Calu3 (cell line): Measurements from ENCODE around the gene CDC42BPB. TPM values are rescaled to one million over a fixed set of nuclear protein-coding genes. Genes with fewer than 3 reads are reported as not detected.

Source experiments
- BruUV-seq: library from RNA; stranded (reverse); fragments of 400-500 nt; replicated peaks from 2 replicates; lab custom pipeline; 2021; lab: Mats Ljungman, UMichigan
- CTCF ChIA-PET: fragments of 300-600 bp; sonication (Branson Sonifier 250); formaldehyde crosslinking; loops from one replicate; lab custom pipeline; 2022; ENCODE audit warnings: antibody characterized with exemption; lab: Charles Lee
- DNase-seq: peaks from one replicate; pipeline ENCODE4 v3.0.0; 2022
- H3K27ac Mint-ChIP-seq: one replicate; pipeline ENCODE4 v1.8.0; 2022; ENCODE audit warnings: mixed read lengths; ENCODE audit not compliant: unreplicated experiment
- H3K27me3 Mint-ChIP-seq: one replicate; pipeline ENCODE4 v1.8.0; 2022; ENCODE audit warnings: mixed read lengths; ENCODE audit not compliant: unreplicated experiment
- H3K36me3 Mint-ChIP-seq: one replicate; pipeline ENCODE4 v1.8.0; 2022; ENCODE audit warnings: mild to moderate bottlenecking, moderate library complexity, mixed read lengths; ENCODE audit not compliant: insufficient read depth, unreplicated experiment
- H3K4me1 Mint-ChIP-seq: one replicate; pipeline ENCODE4 v1.8.0; 2022; ENCODE audit warnings: mild to moderate bottlenecking, low read depth, mixed read lengths; ENCODE audit not compliant: unreplicated experiment
- H3K4me3 Mint-ChIP-seq: one replicate; pipeline ENCODE4 v1.8.0; 2022; ENCODE audit warnings: mild to moderate bottlenecking, low read depth, moderate library complexity, mixed read lengths; ENCODE audit not compliant: unreplicated experiment
- H3K9me3 Mint-ChIP-seq: one replicate; pipeline ENCODE4 v1.8.0; 2022; ENCODE audit warnings: low read depth, mixed read lengths; ENCODE audit not compliant: unreplicated experiment
- intact Hi-C: fragments of 100-400 bp; cut with micrococcal nuclease; formaldehyde crosslinking; loops from one replicate; pipeline ENCODE4 v1.10.0; 2022; ENCODE audit not compliant: unreplicated experiment
- total RNA-seq: library from RNA; stranded (reverse); gene quantifications from 2 replicates; pipeline ENCODE4 v1.2.3, GENCODE V29; 2022
- TF ChIP-seq, protein P1 (sequence below): fragments of 200-600 bp; IDR thresholded peaks from one replicate; pipeline ENCODE4 v1.8.0; 2022; ENCODE audit warnings: antibody characterized with exemption; ENCODE audit not compliant: unreplicated experiment

Gene CDC42BPB
- total RNA-seq, 1 experiment from 2014 or later: 98.7 TPM

DNA sequence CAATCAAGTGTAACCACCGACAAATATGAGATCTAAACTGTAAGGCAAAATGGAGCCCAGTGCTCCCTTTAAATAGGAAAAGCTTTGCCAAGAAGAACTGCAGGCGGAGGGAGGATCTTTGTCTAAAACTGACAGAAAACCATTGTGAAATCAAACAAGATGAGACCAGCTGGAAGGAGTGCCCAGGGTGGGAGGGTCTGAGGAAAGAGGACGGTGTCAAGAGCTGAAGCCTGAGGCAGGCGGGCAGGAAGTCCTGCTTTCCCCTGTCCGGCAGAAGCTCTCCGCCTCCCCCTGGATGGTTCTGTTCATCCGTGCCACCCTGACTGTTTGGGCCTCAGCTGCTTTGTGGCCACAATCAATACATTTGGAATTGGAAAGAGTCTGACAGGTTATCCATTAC is 37.5 kb downstream of the CDC42BPB start:
- TF ChIP-seq, protein P1, sequence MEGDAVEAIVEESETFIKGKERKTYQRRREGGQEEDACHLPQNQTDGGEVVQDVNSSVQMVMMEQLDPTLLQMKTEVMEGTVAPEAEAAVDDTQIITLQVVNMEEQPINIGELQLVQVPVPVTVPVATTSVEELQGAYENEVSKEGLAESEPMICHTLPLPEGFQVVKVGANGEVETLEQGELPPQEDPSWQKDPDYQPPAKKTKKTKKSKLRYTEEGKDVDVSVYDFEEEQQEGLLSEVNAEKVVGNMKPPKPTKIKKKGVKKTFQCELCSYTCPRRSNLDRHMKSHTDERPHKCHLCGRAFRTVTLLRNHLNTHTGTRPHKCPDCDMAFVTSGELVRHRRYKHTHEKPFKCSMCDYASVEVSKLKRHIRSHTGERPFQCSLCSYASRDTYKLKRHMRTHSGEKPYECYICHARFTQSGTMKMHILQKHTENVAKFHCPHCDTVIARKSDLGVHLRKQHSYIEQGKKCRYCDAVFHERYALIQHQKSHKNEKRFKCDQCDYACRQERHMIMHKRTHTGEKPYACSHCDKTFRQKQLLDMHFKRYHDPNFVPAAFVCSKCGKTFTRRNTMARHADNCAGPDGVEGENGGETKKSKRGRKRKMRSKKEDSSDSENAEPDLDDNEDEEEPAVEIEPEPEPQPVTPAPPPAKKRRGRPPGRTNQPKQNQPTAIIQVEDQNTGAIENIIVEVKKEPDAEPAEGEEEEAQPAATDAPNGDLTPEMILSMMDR: no peak
- no peak overlapping the region for H3K4me3 Mint-ChIP-seq
- peaks cover 56% of the 10 kb centered on the region for H3K4me1 Mint-ChIP-seq
- CTCF ChIA-PET: no interaction called here
- no peak for DNase-seq
- H3K27me3 Mint-ChIP-seq: no peaks in the 10 kb centered on the region
- no peak overlapping the region for H3K27ac Mint-ChIP-seq
- BruUV-seq: no TSS peak
- no peaks in the 10 kb centered on the region for H3K9me3 Mint-ChIP-seq
- peaks cover 20% of the 10 kb centered on the region for H3K36me3 Mint-ChIP-seq
- intact Hi-C loops: no loop called here

GRCh38 chr14:103019236-103019635 is 38.1 kb downstream of the CDC42BPB start:
- H3K4me1 Mint-ChIP-seq: peaks cover 56% of the 10 kb centered on the region
- H3K9me3 Mint-ChIP-seq: no peaks in the 10 kb centered on the region
- BruUV-seq: no TSS peak
- CTCF ChIA-PET: no interaction called here
- H3K36me3 Mint-ChIP-seq: peaks cover 20% of the 10 kb centered on the region
- H3K27ac Mint-ChIP-seq: no peak overlapping the region
- intact Hi-C loops: no loop called here
- H3K4me3 Mint-ChIP-seq: no peak overlapping the region
- no peak for DNase-seq
- TF ChIP-seq, protein P1: no peak
- no peaks in the 10 kb centered on the region for H3K27me3 Mint-ChIP-seq

- no peak overlapping the region for H3K4me3 Mint-ChIP-seq
- no TSS peak for BruUV-seq
- no peaks in the 10 kb centered on the region for H3K27me3 Mint-ChIP-seq
- TF ChIP-seq, protein P1: no peak
- H3K9me3 Mint-ChIP-seq: no peaks in the 10 kb centered on the region
- H3K4me1 Mint-ChIP-seq: peaks cover 40% of the 10 kb centered on the region
- intact Hi-C loops: no loop called here
- no peak for DNase-seq
- H3K36me3 Mint-ChIP-seq: peaks cover 13% of the 10 kb centered on the region
- no peak overlapping the region for H3K27ac Mint-ChIP-seq
- CTCF ChIA-PET: no interaction called here
These were observed 40.8 kb downstream of the CDC42BPB start for GRCh38 chr14:103016594-103016993.

GRCh38 chr14:103016071-103016470 is 41.3 kb downstream of the CDC42BPB start:
- BruUV-seq: no TSS peak
- peaks cover 40% of the 10 kb centered on the region for H3K4me1 Mint-ChIP-seq
- intact Hi-C loops: no loop called here
- CTCF ChIA-PET: no interaction called here
- no peak for DNase-seq
- H3K4me3 Mint-ChIP-seq: no peak overlapping the region
- TF ChIP-seq, protein P1: no peak
- no peaks in the 10 kb centered on the region for H3K27me3 Mint-ChIP-seq
- no peak overlapping the region for H3K27ac Mint-ChIP-seq
- H3K9me3 Mint-ChIP-seq: no peaks in the 10 kb centered on the region
- peaks cover 18% of the 10 kb centered on the region for H3K36me3 Mint-ChIP-seq
